HepG2 (cell line): Measurements from ENCODE around the gene ITGAE. TPM values are rescaled to one million over a fixed set of nuclear protein-coding genes. Genes with fewer than 3 reads are reported as not detected.

ENCODE experiments used
- CREM ChIP-seq, 2 experiments: sonication (generic) in 1 of 2; formaldehyde crosslinking in 1 of 2; IDR thresholded peaks; 2 replicates each; pipeline versions ENCODE4 v1.4.0 to v1.6.1; 2016 to 2020; ENCODE audit warnings: antibody characterized with exemption in 1 of 2, mild to moderate bottlenecking in 1 of 2, missing genetic modification reagents in 1 of 2
- FOXC1 ChIP-seq: sonication (generic); formaldehyde crosslinking; IDR thresholded peaks from 2 replicates; pipeline ENCODE4 v1.8.0; 2022; ENCODE audit warnings: mild to moderate bottlenecking, missing genetic modification reagents, borderline replicate concordance
- IRF9 ChIP-seq: sonication (generic); formaldehyde crosslinking; IDR thresholded peaks from 2 replicates; pipeline ENCODE4 v1.8.0; 2022; ENCODE audit warnings: missing genetic modification reagents, mild to moderate bottlenecking, borderline replicate concordance
- KAT8 ChIP-seq: IDR thresholded peaks from 2 replicates; pipeline ENCODE4 v1.6.1; 2016; ENCODE audit warnings: missing genetic modification reagents, missing compliant biosample characterization
- RAD21 ChIP-seq: fragments of 450-650 bp; formaldehyde crosslinking; IDR thresholded peaks from 2 replicates; pipeline ENCODE4 v1.5.0; 2020; ENCODE audit warnings: mild to moderate bottlenecking
- RFXANK ChIP-seq: IDR thresholded peaks from 2 replicates; pipeline ENCODE4 v1.6.1; 2016
- SIX4 ChIP-seq: sonication (generic); formaldehyde crosslinking; IDR thresholded peaks from 2 replicates; pipeline ENCODE4 v1.4.0; 2020; ENCODE audit warnings: missing genetic modification reagents
- TCF12 ChIP-seq, 2 experiments: fragments of 450-650 bp in 1 of 2; sonication (generic) in 1 of 2; formaldehyde crosslinking in 1 of 2; IDR thresholded peaks; 2 replicates each; pipeline versions ENCODE4 v1.6.1 to v1.8.0; 2017 to 2022; ENCODE audit warnings: antibody characterized with exemption in 1 of 2, mild to moderate bottlenecking in 1 of 2, missing genetic modification reagents in 1 of 2, moderate library complexity in 1 of 2
- ZNF124 ChIP-seq: sonication (generic); formaldehyde crosslinking; IDR thresholded peaks from 2 replicates; pipeline ENCODE4 v1.4.0; 2020; ENCODE audit warnings: missing genetic modification reagents
- ZNF556 ChIP-seq: sonication (generic); formaldehyde crosslinking; IDR thresholded peaks from 2 replicates; pipeline ENCODE4 v1.4.0; 2020; ENCODE audit warnings: mild to moderate bottlenecking, missing genetic modification reagents, borderline replicate concordance
- ZNF720 ChIP-seq: sonication (generic); formaldehyde crosslinking; IDR thresholded peaks from 2 replicates; pipeline ENCODE4 v1.4.0; 2020; ENCODE audit warnings: missing genetic modification reagents
- ZNF792 ChIP-seq: IDR thresholded peaks from 2 replicates; pipeline ENCODE4 v1.6.1; 2016
- polyA plus RNA-seq, 8 experiments: library from polyadenylated mRNA; depleted of rRNA in 3 of 8; stranded (reverse) in 7 of 8; unstranded in 1 of 8; fragments of >200 nt; fragmentation: Illumina TruSeq in 4 of 8; extraction: Trizol in 4 of 8; gene quantifications; 2 replicates each; pipeline versions ENCODE4 v1.2.1 to v1.2.3, GENCODE V29; 2011 to 2016; ENCODE audit warnings: low read depth in 4 of 8, missing spikeins in 1 of 8, mixed read lengths in 1 of 8; ENCODE audit not compliant: insufficient read depth in 1 of 8
- total RNA-seq, 5 experiments: library from RNA; depleted of rRNA; stranded (reverse); fragments of >200 nt; fragmentation: Illumina TruSeq; extraction: Trizol; gene quantifications; 2 replicates each; pipeline ENCODE4 v1.2.3, GENCODE V29; 2016; ENCODE audit warnings: low read depth in 1 of 5
- TF ChIP-seq, protein P1 (sequence below), 2 experiments: IDR thresholded peaks; 2 replicates each; pipeline ENCODE4 v1.6.1; 2011 to 2012; ENCODE audit warnings: low read length in 2 of 2, borderline replicate concordance in 1 of 2, low read depth in 1 of 2, mild to moderate bottlenecking in 1 of 2, moderate library complexity in 1 of 2
- TF ChIP-seq, protein P2 (sequence below): sonication (generic); formaldehyde crosslinking; conservative IDR thresholded peaks from 2 replicates; pipeline ENCODE4 v1.8.1; 2023; ENCODE audit warnings: missing genetic modification reagents

The ITGAE gene
- total and polyA plus RNA-seq, 2 of the 13 experiments (the other 11 are each of a cell fraction or from before 2014, with no cell fraction given): 42.3 to 49.0 TPM

GRCh38 chr17:3845621-3846436 lies 44.8 kb upstream of the ITGAE start, which contains the start of gene NCBP3 (continued):
- TF ChIP-seq ZNF720 (no peak), ZNF556 (CRISPR knock-in tag) (peak; percentile 96; the same call in 1 of the 2 replicates), FOXC1 (CRISPR knock-in tag) (no peak; the same call in 1 of the 2 replicates), ZNF124 (CRISPR knock-in tag) (no peak), IRF9 (CRISPR knock-in tag) (peak; percentile 75; the same call in 1 of the 2 replicates), SIX4 (CRISPR knock-in tag) (peak; percentile 45; the same call in 1 of the 2 replicates), RAD21 (CRISPR knock-in tag) (peak; percentile 73), ZNF792 (CRISPR knock-in tag) (peak; percentile 72), CREM (IDR thresholded peaks at IDR 0.05) (no peak), CREM (CRISPR knock-in tag; IDR thresholded peaks at IDR 0.05) (no peak), RFXANK (CRISPR knock-in tag) (no peak; the same call in 1 of the 2 replicates), KAT8 (peak; percentile 94), TCF12 (IDR thresholded peaks at IDR 0.05) (no peak), TCF12 (CRISPR knock-in tag; IDR thresholded peaks at IDR 0.05) (peak; percentile 78)
- TF ChIP-seq, protein P1, sequence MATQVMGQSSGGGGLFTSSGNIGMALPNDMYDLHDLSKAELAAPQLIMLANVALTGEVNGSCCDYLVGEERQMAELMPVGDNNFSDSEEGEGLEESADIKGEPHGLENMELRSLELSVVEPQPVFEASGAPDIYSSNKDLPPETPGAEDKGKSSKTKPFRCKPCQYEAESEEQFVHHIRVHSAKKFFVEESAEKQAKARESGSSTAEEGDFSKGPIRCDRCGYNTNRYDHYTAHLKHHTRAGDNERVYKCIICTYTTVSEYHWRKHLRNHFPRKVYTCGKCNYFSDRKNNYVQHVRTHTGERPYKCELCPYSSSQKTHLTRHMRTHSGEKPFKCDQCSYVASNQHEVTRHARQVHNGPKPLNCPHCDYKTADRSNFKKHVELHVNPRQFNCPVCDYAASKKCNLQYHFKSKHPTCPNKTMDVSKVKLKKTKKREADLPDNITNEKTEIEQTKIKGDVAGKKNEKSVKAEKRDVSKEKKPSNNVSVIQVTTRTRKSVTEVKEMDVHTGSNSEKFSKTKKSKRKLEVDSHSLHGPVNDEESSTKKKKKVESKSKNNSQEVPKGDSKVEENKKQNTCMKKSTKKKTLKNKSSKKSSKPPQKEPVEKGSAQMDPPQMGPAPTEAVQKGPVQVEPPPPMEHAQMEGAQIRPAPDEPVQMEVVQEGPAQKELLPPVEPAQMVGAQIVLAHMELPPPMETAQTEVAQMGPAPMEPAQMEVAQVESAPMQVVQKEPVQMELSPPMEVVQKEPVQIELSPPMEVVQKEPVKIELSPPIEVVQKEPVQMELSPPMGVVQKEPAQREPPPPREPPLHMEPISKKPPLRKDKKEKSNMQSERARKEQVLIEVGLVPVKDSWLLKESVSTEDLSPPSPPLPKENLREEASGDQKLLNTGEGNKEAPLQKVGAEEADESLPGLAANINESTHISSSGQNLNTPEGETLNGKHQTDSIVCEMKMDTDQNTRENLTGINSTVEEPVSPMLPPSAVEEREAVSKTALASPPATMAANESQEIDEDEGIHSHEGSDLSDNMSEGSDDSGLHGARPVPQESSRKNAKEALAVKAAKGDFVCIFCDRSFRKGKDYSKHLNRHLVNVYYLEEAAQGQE (IDR thresholded peaks at IDR 0.05; ENCODE audit: borderline replicate concordance in 1 of 2, low read depth in 1 of 2, low read length in 2 of 2): no peak
- TF ChIP-seq, protein P2, sequence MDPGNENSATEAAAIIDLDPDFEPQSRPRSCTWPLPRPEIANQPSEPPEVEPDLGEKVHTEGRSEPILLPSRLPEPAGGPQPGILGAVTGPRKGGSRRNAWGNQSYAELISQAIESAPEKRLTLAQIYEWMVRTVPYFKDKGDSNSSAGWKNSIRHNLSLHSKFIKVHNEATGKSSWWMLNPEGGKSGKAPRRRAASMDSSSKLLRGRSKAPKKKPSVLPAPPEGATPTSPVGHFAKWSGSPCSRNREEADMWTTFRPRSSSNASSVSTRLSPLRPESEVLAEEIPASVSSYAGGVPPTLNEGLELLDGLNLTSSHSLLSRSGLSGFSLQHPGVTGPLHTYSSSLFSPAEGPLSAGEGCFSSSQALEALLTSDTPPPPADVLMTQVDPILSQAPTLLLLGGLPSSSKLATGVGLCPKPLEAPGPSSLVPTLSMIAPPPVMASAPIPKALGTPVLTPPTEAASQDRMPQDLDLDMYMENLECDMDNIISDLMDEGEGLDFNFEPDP (CRISPR knock-in tag): no peak
